ENCODE results near the gene SLC25A31. TPM values are rescaled to one million over a fixed set of nuclear protein-coding genes. Genes with fewer than 3 reads are reported as not detected.

SLC25A31 gene
- total RNA-seq, 4 donors from 2014 or later: not detected

DNA sequence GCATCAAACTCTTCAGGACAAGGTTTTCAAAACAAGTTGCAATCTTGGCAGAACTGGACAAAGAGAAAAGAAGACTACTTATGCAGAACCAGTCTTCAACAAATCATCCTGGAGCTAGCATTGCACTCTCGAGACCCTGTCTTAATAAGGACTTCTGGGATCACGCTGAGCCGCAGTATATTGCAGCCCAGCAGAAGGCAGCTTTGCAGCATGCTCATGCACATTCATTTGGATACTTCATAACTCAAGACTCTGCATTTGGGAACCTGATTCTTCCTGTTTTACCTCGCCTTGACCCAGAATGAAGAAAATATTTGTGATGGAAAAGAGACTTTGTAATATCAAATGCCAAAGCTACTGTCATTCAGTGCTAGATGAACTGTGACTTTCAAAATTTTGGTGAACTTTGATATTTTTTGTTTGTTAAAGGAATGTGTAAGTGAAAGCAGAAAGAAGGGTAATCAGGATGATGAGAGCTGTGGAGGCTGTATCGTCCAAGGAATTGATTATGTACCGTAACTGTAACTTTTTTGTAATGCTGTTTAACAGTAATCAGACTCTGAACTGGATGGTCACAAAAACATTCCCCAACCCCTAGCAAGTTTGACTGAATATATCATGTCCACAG lies 79.1 kb downstream of the SLC25A31 start:
- TF ChIP-seq, protein P1, sequence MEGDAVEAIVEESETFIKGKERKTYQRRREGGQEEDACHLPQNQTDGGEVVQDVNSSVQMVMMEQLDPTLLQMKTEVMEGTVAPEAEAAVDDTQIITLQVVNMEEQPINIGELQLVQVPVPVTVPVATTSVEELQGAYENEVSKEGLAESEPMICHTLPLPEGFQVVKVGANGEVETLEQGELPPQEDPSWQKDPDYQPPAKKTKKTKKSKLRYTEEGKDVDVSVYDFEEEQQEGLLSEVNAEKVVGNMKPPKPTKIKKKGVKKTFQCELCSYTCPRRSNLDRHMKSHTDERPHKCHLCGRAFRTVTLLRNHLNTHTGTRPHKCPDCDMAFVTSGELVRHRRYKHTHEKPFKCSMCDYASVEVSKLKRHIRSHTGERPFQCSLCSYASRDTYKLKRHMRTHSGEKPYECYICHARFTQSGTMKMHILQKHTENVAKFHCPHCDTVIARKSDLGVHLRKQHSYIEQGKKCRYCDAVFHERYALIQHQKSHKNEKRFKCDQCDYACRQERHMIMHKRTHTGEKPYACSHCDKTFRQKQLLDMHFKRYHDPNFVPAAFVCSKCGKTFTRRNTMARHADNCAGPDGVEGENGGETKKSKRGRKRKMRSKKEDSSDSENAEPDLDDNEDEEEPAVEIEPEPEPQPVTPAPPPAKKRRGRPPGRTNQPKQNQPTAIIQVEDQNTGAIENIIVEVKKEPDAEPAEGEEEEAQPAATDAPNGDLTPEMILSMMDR (IDR thresholded peaks at IDR 0.05): no peak
- ATAC-seq (ENCODE audit: low FRiP score): no peak
- DNase-seq (ENCODE audit: low spot score): no peak

DNA sequence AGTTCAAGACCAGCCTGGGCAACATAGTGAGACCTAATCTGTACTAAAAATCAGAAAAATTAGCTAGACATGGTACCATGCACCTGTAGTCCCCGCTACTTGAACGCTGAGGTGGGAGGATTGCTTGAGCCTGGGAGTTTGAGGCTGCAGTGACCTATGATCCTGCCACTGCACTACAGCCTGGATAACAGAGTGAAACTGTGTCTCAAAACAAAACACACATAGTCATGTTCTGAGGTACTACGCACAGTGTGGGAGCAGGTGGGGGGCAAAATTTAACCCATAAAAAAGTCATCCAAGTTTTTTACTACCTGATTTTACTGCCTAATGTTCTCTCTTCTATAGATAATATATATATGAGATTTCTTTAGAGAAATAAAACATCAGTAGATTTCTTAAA lies 80.4 kb downstream of the SLC25A31 start:
- ATAC-seq (ENCODE audit: low FRiP score): no peak
- no peak for DNase-seq (ENCODE audit: low spot score)

DNA sequence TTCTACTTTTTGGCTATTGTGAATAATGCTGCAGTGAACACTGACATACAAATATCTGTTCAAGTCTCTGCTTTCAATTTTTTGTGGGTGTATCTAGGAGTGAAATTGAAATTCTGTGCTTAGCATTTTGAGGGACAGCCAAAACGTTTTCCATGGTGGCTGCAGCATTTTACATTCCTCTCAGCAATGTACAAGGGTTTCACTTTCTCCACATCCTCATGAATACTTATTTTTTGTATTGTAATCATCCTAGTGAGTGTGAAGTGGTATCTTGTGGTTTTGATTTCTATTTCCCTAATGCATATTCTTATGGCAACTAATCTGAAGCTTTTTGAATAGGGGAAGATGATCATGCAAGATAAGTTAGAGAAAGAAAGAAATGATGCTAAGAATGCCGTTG lies 92.2 kb downstream of the SLC25A31 start:
- TF ChIP-seq, protein P1 (IDR thresholded peaks at IDR 0.05): no peak
- ATAC-seq (ENCODE audit: low FRiP score) (no peak), DNase-seq (ENCODE audit: low spot score) (no peak)

More for the DNA sequence above, 80.4 kb downstream of the SLC25A31 start:
- TF ChIP-seq, protein P1 (IDR thresholded peaks at IDR 0.05): no peak

Other genes starting within 250 kb of the SLC25A31 start
- gene INTU, start 97.4 kb upstream of the SLC25A31 start, total RNA-seq: 10 to 100 TPM in 2 of 4 donors, 1 to 10 TPM in 2; 5.8 to 19.3 (median 8.3) TPM
- gene HSPA4L, start 51.9 kb downstream of the SLC25A31 start, total RNA-seq: 1 to 10 TPM; 1.3 to 4.6 (median 2.1) TPM
- gene PLK4, start 150.5 kb downstream of the SLC25A31 start, total RNA-seq: 1 to 10 TPM in 2 of 4 donors, under 1 TPM in 2; 0.38 to 2.5 (median 1.1) TPM
- 10 to 100 TPM; 11.5 to 32.5 (median 18.3) TPM for gene MFSD8, start 234.8 kb downstream of the SLC25A31 start, total RNA-seq
- gene ABHD18, start 235.0 kb downstream of the SLC25A31 start, total RNA-seq: 10 to 100 TPM in 2 of 4 donors, 1 to 10 TPM in 2; 6.9 to 14.7 (median 10.3) TPM